Measurements from ENCODE around the gene NEDD8.
A peak's percentile ranks its signal among the peaks of the same experiment; 100 is the strongest.
"Not testable (repeated sequence)": the region's sequence is repeated elsewhere in the genome, so short reads cannot be mapped to it uniquely, and the experiment has no call there.

The NEDD8 gene

GRCh38 chr14:24219080-24219479, 13.1 kb downstream of the NEDD8 start:
- no peak for DNase-seq

GRCh38 chr14:24216876-24217275, 15.3 kb downstream of the NEDD8 start:
- DNase-seq, result not testable (repeated sequence)

- DNase-seq, result no peak
Observed at GRCh38 chr14:24216345-24216699, 15.8 kb downstream of the NEDD8 start.

- peak; percentile 92 for DNase-seq
Observed at GRCh38 chr14:24215495-24216344, 16.4 kb downstream of the NEDD8 start, which contains the start of gene MDP1. TSS of gene MDP1 (minus strand) at chr14:24216066. CDS start at chr14:24215955, 111 bp downstream.

- DNase-seq, result no peak
Observed at GRCh38 chr14:24213866-24214662, 18.1 kb downstream of the NEDD8 start.

GRCh38 chr14:24212924-24213865, 19.0 kb downstream of the NEDD8 start, which contains the start of gene CHMP4A:
TSS of gene CHMP4A (minus strand) at chr14:24213488. CDS start at chr14:24213439, 49 bp downstream.
- peak; percentile 99 for DNase-seq

- DNase-seq, result no peak
Observed at GRCh38 chr14:24211311-24211710, 20.9 kb downstream of the NEDD8 start.

- no peak for DNase-seq
Observed at GRCh38 chr14:24207625-24208024, 24.5 kb downstream of the NEDD8 start.

GRCh38 chr14:24207104-24207551, 25.0 kb downstream of the NEDD8 start:
- DNase-seq, result no peak

- DNase-seq, result no peak
Observed at GRCh38 chr14:24206260-24207103, 25.7 kb downstream of the NEDD8 start.

- DNase-seq, result no peak
Observed at GRCh38 chr14:24204163-24205146, 27.7 kb downstream of the NEDD8 start.

GRCh38 chr14:24203249-24203886, 28.8 kb downstream of the NEDD8 start:
- DNase-seq, result not testable (repeated sequence)

GRCh38 chr14:24202538-24202937, 29.6 kb downstream of the NEDD8 start:
- DNase-seq, result not testable (repeated sequence)

- DNase-seq, result no peak
Observed at GRCh38 chr14:24198814-24199524, 33.2 kb downstream of the NEDD8 start.

- DNase-seq, result no peak
Observed at GRCh38 chr14:24197056-24197450, 35.1 kb downstream of the NEDD8 start.

- peak; percentile 37 for DNase-seq
Observed at GRCh38 chr14:24196071-24197055, 35.8 kb downstream of the NEDD8 start.

- DNase-seq, result peak; percentile 85
Observed at GRCh38 chr14:24195186-24196070, 36.7 kb downstream of the NEDD8 start, which contains the start of gene TM9SF1. TSS of gene TM9SF1 (minus strand) at chr14:24195441. CDS start at chr14:24195019, 422 bp downstream.
